GM20431 (cell line): ENCODE data around the gene EIF4E1B.

Experiments
- in situ Hi-C: fragments of 300-500 bp; cut with MseI, MboI; formaldehyde crosslinking; loops from one replicate; pipeline ENCODE4 v1.15.0; 2020; ENCODE audit warnings: low sequenced_read_pairs; ENCODE audit not compliant: unreplicated experiment

Gene EIF4E1B

GRCh38 chr5:176644294-176644693 is 13.8 kb downstream of the EIF4E1B start:
- in situ Hi-C loops = no loop called here

DNA sequence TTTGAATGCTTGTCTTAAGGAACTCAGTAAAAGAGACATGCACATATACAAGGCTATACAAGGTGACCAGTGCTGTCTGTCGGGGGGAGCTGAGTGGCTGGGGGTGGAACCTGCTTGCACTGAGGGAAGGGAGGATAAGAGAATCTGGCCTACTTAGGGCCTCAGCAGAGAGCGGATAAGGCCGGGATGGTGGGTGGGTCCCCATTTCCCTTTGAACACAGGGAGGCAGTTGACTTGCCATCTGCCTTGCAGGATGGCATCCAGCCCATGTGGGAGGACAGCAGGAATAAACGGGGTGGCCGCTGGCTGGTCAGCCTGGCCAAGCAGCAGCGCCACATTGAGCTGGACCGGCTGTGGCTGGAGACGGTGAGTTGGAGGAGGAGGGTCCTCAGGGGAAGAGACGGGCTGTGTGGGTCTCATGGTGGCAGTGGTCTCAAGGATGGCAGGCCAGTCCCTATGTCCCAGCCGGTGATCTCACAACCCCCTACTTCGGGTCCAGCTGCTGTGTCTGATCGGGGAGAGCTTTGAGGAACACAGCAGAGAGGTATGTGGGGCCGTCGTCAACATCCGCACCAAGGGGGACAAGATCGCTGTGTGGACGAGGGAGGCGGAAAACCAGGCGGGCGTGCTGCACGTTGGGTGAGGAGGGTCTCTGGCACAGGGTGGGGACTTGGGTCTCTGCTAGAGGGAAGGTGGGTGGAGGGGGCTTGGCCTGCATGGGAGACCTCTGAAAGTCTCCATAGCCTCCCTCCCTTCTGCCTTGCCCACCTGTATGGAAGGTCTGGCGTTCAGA is 14.6 kb downstream of the EIF4E1B start:
- in situ Hi-C loops = no loop called here

- in situ Hi-C loops = no loop called here
These were observed 15.7 kb downstream of the EIF4E1B start for GRCh38 chr5:176646049-176646706.

DNA sequence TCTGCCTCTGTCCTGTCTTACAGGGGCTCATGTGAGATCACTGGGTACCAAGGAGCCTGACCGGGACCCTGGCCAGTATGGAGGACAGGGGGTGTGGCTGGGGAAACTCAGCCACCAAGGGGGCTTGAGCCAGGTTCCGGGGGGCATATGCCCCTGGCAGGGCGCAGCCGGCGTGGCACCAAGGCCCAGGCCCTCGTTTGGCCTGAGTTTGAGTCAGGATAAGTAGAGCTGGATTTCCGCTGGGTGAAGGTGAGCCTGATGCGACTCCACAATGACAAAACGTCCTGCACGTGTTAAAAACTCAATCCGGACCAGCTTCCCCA is 16.2 kb downstream of the EIF4E1B start:
- in situ Hi-C loops = no loop called here

- in situ Hi-C loops = no loop called here
These were observed 16.8 kb downstream of the EIF4E1B start, which contains the start of gene TSPAN17 for GRCh38 chr5:176647030-176647842. Gene TSPAN17, plus strand, starts transcription at chr5:176647484. Its CDS starts 132 bp downstream, at chr5:176647616.

DNA sequence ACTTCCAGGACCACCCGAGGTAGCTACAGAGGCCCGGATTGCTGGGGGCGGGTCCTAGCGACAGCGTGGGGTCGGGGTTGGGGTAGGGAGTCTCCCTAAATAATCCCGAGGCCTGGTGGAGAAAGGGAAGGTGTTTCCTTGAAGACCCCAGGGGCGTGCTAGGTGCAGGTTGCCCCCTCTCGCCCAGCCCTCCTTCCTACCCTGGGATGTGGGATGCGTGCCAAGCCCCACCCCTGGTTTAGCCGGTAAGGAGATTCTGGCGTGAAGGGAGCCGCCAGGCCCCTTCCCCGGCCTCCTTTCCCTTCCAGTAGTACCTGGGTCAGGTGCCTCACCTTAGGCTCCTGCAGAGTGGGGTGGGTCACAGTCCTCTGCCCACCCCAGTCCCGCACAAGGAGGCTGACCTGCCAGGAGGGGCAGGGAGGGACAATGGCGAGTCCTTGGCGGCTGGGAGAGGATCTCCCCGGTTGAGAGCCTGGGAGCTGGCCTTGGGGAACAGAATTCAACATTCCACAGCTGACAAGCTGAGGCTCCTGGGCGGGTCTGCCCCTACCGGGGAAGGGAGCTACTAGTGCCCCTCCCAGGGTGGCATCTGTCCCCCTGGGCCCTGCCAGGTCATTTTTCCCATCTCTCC is 17.5 kb downstream of the EIF4E1B start:
- in situ Hi-C loops = no loop called here

DNA sequence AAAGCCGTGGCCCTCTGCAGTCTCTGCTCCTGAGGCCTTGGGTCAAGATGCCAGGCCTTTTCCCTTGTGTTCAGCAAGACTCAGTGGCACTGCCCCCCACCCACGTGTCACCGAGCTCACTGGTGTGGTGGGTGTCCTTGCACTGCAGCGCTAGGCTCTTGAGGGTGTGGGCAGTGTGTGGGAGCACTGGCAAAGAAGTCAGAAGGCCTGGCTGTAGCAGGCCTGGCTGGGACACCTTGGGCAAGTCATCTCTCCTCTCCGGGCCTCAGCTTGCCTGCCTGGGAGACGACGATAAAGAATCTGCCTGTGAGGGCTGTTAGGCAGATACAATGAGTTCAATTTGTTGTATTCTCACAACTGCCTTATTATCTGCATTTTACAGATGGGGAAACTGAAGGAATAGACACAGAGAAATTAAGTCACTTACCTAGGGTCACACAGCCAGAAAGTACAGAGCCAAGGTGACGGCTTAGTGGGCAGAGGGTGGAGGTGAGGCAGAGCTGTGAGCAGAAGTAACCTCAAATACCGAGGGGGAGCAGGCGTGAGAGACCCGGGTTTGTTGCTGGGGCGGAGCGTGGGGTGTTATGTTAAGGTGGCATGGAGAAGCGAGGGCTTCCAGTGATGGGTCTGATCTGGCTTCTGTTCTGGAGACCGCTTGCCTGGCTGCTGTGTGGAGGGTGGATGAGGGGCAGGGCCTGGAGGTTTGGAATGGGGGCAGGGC is 18.2 kb downstream of the EIF4E1B start:
- in situ Hi-C loops = no loop called here

- in situ Hi-C loops = loop anchor here (25.0 kb wide), 2 partner anchors 287 to 462 kb away; no protein-coding TSS in a partner anchor
These were observed 19.9 kb downstream of the EIF4E1B start for GRCh38 chr5:176650354-176650884.

GRCh38 chr5:176651472-176651980 is 21.1 kb downstream of the EIF4E1B start:
- in situ Hi-C loops = loop anchor here (25.0 kb wide), 2 partner anchors 286 to 461 kb away; no protein-coding TSS in a partner anchor

- in situ Hi-C loops = loop anchor here (25.0 kb wide), 2 partner anchors 285 to 460 kb away; no protein-coding TSS in a partner anchor
These were observed 21.7 kb downstream of the EIF4E1B start for GRCh38 chr5:176652136-176652535.

DNA sequence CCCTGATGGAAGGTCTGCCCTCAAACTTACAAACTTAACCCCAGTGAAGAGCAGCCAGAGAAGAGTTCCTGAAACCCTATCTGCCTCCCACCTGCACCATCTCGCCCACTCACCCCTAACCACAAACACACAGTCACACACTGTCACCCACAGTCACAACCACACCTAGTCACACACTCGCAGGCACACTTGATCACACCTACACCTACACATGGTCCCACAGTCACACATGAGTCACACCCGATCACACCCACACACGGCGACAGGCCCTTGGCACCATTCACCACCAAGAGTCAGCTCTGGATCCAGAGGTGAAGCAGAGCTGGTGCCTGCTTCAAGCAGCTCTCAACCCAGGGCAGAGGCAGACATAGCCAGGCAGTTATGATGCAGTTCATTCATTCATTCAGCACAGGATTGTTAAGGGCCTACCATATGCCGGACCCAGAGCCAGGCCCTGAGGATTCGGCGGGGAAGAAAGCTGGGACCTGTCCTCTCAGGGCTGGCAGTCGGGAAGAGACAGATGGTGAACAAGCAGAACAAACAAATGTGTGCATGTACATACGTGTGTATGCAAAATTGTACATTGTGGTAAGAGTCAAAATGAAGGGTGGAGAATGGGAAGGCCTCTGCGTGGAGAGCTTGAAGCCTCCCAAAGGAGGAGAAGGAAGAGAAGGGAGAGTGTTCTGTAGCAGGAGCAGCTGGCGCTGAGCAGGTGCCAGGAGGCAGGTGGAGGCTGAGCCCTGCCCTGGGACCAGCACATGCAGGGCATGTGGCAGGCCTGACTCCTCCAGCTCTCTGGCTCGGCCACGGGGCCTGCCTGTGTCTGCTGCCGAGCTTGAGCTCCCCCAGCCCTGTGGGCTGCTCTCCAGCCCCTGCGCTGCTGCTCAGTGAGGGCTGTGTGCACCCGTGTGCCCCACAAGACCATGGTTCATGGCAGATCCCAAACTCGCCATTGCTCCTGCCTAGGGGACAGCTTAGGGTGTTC is 23.2 kb downstream of the EIF4E1B start:
- in situ Hi-C loops = loop anchor here (25.0 kb wide), 2 partner anchors 284 to 459 kb away; no protein-coding TSS in a partner anchor

DNA sequence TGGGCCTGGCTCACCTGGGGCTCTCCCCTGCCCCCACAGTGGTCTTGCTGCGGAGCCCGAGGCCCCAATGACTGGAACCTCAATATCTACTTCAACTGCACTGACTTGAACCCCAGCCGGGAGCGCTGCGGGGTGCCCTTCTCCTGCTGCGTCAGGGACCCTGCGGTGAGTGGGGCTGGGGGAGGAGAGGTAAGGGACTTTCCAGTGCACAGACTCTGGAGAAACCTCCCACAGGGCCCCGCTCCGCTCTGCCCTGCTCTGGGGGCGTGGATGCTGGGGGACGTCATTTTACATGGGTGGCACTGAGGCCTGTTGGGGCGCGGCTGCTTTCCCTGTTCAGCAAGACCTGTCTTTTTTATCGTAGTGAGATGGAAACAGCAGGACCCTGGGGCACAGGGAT is 24.4 kb downstream of the EIF4E1B start:
- in situ Hi-C loops = loop anchor here (25.0 kb wide), 2 partner anchors 282 to 457 kb away; no protein-coding TSS in a partner anchor

GRCh38 chr5:176656467-176656990 is 26.1 kb downstream of the EIF4E1B start:
- in situ Hi-C loops = loop anchor here (25.0 kb wide), 2 partner anchors 281 to 456 kb away; no protein-coding TSS in a partner anchor

DNA sequence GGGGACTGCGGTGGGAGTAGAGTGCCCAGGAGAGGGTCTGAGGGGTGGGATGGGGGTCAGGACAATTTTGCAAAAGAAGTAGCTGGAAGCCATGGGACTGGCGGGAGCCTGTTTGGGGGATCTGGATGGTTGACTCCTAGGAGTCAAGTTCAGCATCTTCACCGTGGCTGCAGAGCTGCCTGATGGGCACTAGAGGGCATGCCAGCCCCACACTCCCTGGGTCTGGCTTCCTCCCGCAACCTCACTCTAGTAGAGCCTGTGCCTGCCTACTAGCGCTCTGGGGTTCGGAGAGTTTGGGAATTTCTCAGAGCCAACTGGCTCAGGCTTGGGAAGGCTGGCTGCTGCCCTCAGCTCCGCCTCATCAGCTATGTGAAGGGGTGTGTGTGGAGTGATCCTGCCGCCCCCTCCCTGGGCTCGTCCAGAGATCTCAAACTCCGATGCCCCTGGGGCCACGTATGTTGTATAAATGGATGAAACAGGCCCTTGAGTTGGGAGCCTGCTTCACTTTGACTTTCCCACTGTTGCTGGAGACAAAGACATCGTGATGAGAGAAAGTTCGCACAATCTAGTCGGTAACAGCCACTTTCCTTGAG is 27.6 kb downstream of the EIF4E1B start:
- in situ Hi-C loops = loop anchor here (25.0 kb wide), 2 partner anchors 279 to 454 kb away; no protein-coding TSS in a partner anchor

DNA sequence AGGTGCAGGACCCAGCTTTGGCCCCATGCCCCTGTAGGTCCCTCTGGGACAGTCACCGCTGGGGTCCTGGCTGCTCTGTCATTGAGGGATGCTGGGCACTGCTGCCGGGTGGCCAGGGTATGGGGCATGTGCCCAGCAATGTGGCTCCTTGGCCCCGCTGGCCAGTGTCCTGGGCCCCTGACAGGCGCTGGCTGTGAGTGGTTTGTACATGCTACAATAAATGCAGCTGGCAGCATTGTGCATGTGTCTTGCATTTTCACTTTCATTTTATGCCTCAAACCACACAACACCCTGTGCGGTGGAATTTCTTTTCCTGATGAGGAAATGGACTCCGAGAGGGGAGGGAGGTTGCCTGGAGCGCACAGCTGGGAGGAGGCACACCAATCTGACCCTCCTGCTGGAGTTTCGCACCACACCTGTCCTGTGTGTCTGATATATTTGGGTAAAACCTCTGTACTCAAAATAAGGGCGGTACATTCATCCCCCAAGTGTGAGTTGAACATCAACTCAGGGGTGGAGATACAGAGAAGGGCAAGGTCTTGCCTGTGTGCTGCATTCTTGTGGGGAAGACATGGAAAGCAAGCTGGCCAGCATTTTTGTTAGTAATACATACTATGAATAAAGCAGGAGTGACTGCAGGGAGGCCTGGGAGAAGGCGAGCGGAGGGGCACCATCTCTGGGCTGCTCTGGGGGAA is 28.5 kb downstream of the EIF4E1B start:
- in situ Hi-C loops = loop anchor here (25.0 kb wide), 2 partner anchors 278 to 453 kb away; no protein-coding TSS in a partner anchor

DNA sequence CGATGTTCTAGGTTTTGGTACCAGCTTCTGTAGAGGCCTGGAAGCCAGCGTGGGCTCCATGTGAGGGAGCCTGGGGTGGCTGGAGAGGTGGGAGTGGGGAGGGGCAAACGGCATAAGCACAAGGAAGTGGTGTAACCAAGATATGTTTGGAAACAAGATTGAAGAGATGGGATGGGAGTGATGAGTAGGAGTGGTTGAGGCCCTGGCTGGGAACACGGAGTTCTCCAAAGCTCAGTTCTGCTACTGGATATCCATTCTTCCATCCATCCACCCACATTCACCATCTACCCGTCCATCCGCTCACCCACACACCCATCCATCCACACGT is 29.0 kb downstream of the EIF4E1B start:
- in situ Hi-C loops = loop anchor here (25.0 kb wide), 2 partner anchors 278 to 453 kb away; no protein-coding TSS in a partner anchor
